ENCODE measurements around the gene LCN10. TPM values are rescaled to one million over a fixed set of nuclear protein-coding genes. Genes with fewer than 3 reads are reported as not detected.

The LCN10 gene
- total and polyA plus RNA-seq, 2 of the 13 experiments (the other 11 are each of a cell fraction or from before 2014, with no cell fraction given), result 0.53 to 0.61 TPM

DNA sequence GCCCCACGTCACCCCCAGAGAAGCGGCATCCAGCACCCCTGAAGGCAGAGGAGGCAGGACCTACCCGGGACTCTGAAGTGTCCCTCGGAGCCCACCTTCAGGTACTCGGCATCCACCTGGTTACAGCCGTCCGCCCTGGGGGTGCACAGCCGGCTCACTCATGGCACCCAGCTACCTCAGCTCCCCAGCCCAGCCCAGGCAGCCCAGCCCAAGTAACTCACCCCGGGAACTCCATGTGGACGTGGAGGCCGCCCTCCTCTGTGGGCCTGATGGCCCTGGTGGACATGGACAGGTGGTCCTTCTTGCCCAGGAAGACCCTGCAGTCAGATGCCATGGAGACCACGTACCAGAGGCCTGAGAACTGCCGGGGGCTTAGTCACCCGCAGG is 20.9 kb upstream of the LCN10 start (continued):
- TF ChIP-seq, protein P1, sequence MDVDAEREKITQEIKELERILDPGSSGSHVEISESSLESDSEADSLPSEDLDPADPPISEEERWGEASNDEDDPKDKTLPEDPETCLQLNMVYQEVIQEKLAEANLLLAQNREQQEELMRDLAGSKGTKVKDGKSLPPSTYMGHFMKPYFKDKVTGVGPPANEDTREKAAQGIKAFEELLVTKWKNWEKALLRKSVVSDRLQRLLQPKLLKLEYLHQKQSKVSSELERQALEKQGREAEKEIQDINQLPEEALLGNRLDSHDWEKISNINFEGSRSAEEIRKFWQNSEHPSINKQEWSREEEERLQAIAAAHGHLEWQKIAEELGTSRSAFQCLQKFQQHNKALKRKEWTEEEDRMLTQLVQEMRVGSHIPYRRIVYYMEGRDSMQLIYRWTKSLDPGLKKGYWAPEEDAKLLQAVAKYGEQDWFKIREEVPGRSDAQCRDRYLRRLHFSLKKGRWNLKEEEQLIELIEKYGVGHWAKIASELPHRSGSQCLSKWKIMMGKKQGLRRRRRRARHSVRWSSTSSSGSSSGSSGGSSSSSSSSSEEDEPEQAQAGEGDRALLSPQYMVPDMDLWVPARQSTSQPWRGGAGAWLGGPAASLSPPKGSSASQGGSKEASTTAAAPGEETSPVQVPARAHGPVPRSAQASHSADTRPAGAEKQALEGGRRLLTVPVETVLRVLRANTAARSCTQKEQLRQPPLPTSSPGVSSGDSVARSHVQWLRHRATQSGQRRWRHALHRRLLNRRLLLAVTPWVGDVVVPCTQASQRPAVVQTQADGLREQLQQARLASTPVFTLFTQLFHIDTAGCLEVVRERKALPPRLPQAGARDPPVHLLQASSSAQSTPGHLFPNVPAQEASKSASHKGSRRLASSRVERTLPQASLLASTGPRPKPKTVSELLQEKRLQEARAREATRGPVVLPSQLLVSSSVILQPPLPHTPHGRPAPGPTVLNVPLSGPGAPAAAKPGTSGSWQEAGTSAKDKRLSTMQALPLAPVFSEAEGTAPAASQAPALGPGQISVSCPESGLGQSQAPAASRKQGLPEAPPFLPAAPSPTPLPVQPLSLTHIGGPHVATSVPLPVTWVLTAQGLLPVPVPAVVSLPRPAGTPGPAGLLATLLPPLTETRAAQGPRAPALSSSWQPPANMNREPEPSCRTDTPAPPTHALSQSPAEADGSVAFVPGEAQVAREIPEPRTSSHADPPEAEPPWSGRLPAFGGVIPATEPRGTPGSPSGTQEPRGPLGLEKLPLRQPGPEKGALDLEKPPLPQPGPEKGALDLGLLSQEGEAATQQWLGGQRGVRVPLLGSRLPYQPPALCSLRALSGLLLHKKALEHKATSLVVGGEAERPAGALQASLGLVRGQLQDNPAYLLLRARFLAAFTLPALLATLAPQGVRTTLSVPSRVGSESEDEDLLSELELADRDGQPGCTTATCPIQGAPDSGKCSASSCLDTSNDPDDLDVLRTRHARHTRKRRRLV (CRISPR knock-in tag; IDR thresholded peaks at IDR 0.05), result no peak
- no peak for TF ChIP-seq ZSCAN22 (CRISPR knock-in tag; IDR thresholded peaks at IDR 0.05)
- TF ChIP-seq ZBTB1 (CRISPR knock-in tag; IDR thresholded peaks at IDR 0.05; ENCODE audit: borderline replicate concordance), result no peak
- TF ChIP-seq, protein P2, sequence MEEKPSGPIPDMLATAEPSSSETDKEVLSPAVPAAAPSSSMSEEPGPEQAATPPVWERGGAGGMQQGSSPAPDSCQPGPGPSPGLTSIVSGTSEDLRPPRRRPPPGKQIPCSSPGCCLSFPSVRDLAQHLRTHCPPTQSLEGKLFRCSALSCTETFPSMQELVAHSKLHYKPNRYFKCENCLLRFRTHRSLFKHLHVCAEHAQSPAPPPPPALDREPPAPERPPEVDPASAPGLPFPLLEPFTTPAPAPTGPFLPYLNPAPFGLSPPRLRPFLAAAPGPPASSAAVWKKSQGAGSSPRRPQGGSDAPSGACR (CRISPR knock-in tag; IDR thresholded peaks at IDR 0.05), result no peak
- TF ChIP-seq ZNF30 (CRISPR knock-in tag; IDR thresholded peaks at IDR 0.05), result no peak

DNA sequence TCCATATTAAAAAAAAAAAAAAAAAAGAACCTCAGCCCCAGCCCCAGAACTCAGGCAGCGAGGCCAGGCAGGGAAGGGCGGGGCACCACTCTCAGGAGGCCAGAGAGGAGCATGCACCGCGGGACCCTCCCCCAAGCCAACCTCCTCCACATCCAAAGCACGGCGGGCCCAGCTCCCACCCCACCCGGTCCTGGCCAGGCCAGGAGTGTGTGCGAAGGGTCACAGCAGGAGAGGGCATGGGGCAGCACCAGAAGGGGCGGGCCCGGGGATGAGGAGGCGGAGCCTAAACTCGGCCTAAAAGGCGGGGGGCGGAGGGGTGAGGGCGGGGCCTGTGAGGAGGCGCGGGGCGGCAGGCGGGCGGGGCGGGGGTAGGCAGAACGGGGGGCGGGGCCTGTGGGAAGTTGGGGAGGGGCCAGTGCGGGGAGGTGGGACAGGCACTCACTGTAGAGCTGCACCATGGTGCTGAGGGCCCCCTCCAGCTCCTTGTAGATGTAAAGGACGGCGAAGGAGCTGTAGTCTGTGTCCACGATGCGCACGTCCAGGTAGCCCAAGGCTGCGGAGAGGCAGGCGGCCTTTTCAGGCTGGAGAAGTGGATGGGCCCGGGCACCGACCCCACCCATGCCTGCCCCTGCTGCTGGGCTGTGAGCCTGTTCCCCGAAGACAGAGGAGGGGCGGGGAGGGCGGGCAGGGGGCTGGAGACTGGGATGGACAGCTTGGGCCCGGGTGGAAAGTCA is 20.3 kb upstream of the LCN10 start:
- Histone ChIP-seq H3K9me3 (ENCODE audit: low read length) (no peaks in the 10 kb centered on the region), H4K20me1 (ENCODE audit: insufficient read depth, low read length) (no peaks in the 10 kb centered on the region), H3K79me2 (ENCODE audit: insufficient read depth, low read length) (no peaks in the 10 kb centered on the region), H3K36me3 (replicated peaks in 1 of 2; ENCODE audit: control insufficient read depth in 1 of 2, insufficient read depth in 2 of 2, low read length in 2 of 2) (no peaks in the 10 kb centered on the region), H3K4me3 (replicated peaks in 1 of 3; ENCODE audit: insufficient read depth in 1 of 3, low read depth in 2 of 3, low read length in 3 of 3) (peak overlapping the region in 1 of 3 experiments; percentile 44; a peak in 1 of 6 replicates), H3K4me1 (ENCODE audit: insufficient read depth, low read length) (peaks cover 71% of the 10 kb centered on the region), H3K27ac (ENCODE audit: extremely low read length, insufficient read depth, low read length) (no peak overlapping the region), H3K27me3 (ENCODE audit: control insufficient read depth in 1 of 2, insufficient read depth in 2 of 2, low read length in 2 of 2) (peaks cover 0 to 9% of the 10 kb centered on the region in 2 experiments; a peak in 1 of 5 replicates), H2AFZ (ENCODE audit: low read length) (no peak overlapping the region), H3K4me2 (ENCODE audit: low read depth, low read length) (peak overlapping the region; percentile 23; the same call in 1 of the 2 replicates), H3K9ac (ENCODE audit: insufficient read depth, low read depth, low read length) (no peak overlapping the region)
- DNase-seq (ENCODE audit: low spot score) (peak; percentile 30), ATAC-seq (peak; percentile 18), FAIRE-seq (no peak)
- ChIA-PET CTCF (ENCODE audit: low intra/inter-chr PET ratio, low total read pairs) (no interaction called here), POLR2A (interaction anchor here (1.4 kb wide), 1 partner anchor 35 kb away, joined by 3 read pairs; no protein-coding TSS in a partner anchor)
- in situ Hi-C loops (cut with HindIII; ENCODE audit: extremely low pct_ligation_motif_present, low pct_unique_long_range_greater_than_20kb), result no loop called here
- BruUV-seq (replicated peaks), result no TSS peak
- intact Hi-C loops (cut with micrococcal nuclease; ENCODE audit: unreplicated experiment), result no loop called here
- WGBS (ENCODE audit: low lambda C conversion rate), result 53% methylated on average over 32 of the region's 37 CpGs
- TF ChIP-seq ZNF468 (CRISPR knock-in tag; IDR thresholded peaks at IDR 0.05), result no peak
- TF ChIP-seq HNF4G (IDR thresholded peaks at IDR 0.05; ENCODE audit: borderline replicate concordance, low read depth, low read length), result no peak
- TF ChIP-seq HNF4G (CRISPR knock-in tag; IDR thresholded peaks at IDR 0.05; ENCODE audit: borderline replicate concordance, low read depth), result no peak
- TF ChIP-seq, protein P3, sequence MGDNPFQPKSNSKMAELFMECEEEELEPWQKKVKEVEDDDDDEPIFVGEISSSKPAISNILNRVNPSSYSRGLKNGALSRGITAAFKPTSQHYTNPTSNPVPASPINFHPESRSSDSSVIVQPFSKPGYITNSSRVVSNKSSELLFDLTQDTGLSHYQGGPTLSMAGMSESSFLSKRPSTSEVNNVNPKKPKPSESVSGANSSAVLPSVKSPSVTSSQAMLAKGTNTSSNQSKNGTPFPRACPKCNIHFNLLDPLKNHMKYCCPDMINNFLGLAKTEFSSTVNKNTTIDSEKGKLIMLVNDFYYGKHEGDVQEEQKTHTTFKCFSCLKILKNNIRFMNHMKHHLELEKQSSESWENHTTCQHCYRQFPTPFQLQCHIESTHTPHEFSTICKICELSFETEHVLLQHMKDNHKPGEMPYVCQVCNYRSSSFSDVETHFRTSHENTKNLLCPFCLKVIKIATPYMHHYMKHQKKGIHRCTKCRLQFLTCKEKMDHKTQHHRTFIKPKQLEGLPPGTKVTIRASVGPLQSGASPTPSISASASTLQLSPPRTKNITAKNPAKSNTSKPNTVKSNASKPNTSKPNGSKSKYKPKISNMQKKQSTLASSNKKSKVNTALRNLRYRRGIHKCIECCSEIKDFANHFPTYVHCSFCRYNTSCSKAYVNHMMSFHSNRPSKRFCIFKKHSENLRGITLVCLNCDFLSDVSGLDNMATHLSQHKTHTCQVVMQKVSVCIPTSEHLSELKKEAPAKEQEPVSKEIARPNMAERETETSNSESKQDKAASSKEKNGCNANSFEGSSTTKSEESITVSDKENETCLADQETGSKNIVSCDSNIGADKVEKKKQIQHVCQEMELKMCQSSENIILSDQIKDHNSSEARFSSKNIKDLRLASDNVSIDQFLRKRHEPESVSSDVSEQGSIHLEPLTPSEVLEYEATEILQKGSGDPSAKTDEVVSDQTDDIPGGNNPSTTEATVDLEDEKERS (CRISPR knock-in tag; IDR thresholded peaks at IDR 0.05), result no peak
